NCI-H2171 (cell line): ENCODE results near the gene FBXL13.
"Not testable (repeated sequence)": the region's sequence is repeated elsewhere in the genome, so short reads cannot be mapped to it uniquely, and the experiment has no call there.

Source experiments
- DNase-seq: peaks from one replicate; lab custom pipeline; 2025; lab: John Stamatoyannopoulos, UW

Gene FBXL13

DNA sequence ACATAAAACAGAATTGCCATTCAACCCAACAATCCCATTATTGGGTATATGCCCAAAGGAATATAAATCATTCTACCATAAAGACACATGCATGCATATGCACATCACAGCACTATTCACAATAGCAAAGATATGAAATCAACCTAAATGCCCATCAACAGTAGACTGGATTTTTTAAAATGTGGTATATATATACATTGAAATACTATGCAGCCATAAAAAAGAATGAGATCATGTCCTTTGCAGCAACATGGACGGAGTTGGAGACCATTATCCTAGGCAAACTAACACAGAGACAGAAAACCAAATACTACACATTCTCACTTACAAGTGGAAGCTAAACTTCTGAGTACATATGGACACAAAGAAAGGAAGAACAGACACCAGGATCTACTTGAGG is 51.0 kb downstream of the FBXL13 start:
- DNase-seq: not testable (repeated sequence)

GRCh38 chr7:103021490-103021889 is 53.1 kb downstream of the FBXL13 start:
- DNase-seq: not testable (repeated sequence)

DNA sequence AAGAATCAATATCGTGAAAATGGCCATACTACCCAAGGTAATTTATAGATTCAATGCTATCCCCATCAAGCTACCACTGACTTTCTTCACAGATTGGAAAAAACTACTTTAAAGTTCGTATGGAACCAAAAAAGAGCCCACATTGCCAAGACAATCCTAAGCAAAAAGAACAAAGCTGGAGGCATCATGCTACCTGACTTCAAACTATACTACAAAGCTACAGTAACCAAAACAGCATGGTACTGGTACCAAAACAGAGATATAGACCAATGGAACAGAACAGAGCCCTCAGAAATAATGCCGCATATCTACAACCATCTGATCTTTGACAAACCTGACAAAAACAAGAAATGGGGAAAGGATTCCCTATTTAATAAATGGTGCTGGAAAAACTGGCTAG is 53.7 kb downstream of the FBXL13 start:
- not testable (repeated sequence) for DNase-seq

- DNase-seq: not testable (repeated sequence)
Measured at GRCh38 chr7:103018295-103018694, 56.3 kb downstream of the FBXL13 start.

- DNase-seq: no peak
Measured at GRCh38 chr7:103011650-103012049, 62.9 kb downstream of the FBXL13 start.

DNA sequence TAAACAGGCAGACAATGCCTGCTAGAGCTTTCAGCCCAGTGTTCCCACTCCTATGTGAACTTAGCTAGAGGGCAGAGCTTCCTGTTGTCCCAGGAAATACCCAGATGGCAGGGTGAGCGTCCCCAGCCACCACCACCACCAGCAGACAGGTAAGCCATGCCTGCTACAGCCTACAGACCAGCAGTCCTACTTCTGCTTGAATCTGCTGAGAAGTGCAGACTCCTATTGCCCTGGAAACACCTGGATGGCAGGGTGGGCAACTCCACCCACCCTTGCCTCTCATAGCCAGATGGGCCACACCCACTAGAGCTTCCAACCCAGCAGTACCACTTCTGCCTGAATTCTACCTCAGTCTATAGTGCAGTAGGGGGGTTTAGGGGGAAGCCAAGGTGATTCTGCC is 64.4 kb downstream of the FBXL13 start:
- DNase-seq: no peak

DNA sequence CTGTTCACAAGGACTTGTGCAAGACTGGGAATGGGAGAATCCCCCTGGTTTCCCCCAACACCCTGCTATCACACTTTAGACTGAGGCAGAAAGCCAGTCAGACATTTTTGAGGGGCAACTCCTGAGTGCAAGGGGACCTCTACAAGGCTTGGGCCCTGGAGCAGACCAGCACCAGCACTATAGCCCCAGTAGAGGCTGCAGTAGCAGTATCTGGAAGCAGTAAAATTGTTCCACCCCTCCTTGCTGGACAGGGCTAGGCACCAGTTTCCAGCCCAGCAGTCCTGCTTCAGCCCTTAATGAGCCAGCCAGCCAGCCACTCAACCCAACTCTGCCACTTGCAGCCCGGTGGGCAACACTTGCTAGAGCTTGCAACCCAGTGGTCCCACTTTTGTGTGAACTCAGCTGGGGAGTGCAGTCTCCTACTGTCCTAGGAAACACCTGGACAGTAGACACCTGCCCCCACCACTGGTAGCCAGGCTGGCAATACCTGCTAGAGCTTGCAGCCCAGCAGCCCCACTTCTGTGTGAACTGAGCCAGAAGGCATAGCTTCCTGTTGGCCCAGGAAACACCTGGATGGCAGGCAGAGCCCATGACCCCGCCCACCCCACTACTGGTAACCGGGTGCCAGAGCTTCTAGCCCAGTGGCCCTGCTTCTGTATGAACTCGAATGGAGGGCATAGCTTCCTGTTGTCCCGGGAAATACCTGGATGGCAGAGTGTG is 65.0 kb downstream of the FBXL13 start:
- no peak for DNase-seq

- no peak for DNase-seq
Measured at GRCh38 chr7:103003004-103003403, 71.6 kb downstream of the FBXL13 start.

DNA sequence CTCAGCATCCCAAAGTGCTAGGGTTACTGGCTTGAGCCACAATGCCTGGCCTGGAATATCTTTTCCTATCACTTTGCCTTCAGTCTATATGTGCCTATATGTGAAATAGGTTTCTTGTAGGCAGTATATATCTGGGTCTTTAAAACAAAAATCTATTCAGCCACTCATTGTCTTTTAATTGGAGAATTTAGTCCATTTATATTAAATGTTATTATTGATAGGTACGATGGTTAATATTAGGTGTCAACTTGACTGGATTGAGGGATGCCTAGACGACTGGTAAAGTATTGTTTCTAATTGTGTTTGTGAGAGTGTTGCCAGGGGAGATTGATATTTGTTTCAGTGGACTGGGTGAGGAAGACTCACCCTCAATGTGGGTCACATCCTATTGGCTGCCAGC is 73.4 kb downstream of the FBXL13 start:
- DNase-seq: no peak

DNA sequence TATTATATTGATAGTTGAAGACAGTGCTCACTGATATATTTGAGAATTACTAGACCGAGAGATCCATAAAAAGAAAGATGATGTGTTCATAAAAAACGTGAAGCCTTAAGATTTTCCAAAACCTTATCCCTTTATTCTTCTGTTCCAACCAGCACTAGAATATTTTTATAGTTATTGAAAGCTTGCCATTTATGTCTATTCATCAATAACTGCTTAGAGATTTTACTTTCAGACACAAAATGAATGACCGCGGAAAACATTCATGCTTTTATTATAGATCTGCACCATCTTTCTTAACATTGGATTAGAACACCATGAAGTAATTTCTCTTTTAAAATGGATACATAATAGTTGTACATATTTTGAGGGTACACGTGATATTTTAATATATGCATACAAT is 77.6 kb downstream of the FBXL13 start:
- DNase-seq: no peak

- DNase-seq: not testable (repeated sequence)
Measured at GRCh38 chr7:102995609-102996008, 79.0 kb downstream of the FBXL13 start.

GRCh38 chr7:102994567-102994966 is 80.0 kb downstream of the FBXL13 start:
- no peak for DNase-seq

DNA sequence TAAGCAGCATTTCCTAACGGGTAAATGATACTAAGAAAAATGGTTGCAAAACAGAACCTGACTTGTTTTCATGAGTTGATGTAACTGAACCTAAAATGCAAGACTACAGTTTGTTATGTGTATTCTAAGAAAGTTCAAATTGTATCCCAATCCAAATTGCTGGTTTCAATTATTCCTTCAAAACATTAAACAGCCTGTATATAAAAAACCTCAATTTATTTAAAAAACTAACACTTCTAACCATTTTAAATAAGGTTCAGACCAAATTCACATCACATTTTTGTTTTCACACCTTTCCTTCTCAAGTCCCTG is 80.9 kb downstream of the FBXL13 start:
- DNase-seq: no peak

GRCh38 chr7:102992938-102993717 is 81.5 kb downstream of the FBXL13 start:
- DNase-seq: no peak

DNA sequence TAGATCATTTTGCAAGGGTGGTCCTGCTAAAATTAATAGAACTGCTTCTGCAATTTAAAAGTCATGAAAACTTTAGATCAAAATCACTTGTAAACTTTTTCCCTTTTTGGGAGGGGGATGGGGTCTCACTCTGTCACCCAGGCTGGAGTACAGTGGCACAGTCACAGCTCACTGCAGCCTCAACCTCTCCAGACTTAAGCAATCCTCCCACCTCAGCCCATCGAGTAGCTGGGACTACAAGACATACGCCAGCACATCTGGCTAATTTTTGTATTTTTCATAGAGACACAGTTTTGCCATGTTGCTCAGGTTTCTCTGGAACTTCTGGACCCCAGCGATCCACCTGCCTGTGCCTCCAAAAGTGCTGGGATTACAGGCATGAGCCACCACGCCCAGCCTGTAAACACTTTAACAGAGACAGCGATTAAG is 82.1 kb downstream of the FBXL13 start:
- no peak for DNase-seq

GRCh38 chr7:102991540-102992214 is 82.9 kb downstream of the FBXL13 start:
- no peak for DNase-seq

- DNase-seq: no peak
Measured at GRCh38 chr7:102991077-102991539, 83.5 kb downstream of the FBXL13 start.

DNA sequence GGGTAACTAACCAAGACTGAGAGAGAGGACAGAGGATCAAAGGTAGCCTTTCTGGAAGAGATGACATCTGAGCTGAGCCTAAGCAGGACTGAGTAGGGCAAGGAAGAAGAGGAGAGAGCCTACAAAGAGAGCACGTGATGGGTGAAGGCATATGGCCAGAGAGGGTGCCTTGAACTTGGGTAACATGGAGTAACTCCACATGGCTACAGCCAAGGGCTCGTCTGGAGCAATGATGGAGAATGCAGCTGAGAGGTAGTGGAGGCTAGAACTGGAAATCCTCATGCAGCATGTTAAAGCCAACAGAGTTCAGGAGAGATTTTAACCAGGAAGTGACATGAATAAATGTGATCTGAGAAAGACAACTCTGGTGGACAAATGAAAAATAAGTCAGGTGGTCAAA is 84.0 kb downstream of the FBXL13 start:
- DNase-seq: no peak

GRCh38 chr7:102988631-102989560 is 85.7 kb downstream of the FBXL13 start:
- DNase-seq: no peak

DNA sequence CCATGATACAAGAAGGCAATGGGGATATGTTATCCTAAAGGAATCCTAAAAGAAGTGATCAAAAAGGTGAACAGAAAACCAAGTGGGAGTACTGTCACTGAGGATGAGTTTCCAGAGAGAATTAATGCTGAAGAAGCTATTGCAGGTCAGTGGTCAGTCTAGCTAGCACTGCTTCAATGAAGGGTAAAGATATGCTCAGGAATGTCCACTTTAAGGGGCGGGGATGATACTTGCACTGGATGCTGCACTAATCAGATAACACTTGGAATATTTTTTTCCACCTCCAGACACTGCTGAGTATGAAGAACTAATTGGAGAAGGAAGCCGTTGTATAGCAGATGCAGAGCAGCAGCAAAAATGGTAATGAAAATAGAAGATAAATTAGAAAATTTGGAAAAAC is 86.5 kb downstream of the FBXL13 start:
- no peak for DNase-seq

GRCh38 chr7:102985176-102985783 is 89.3 kb downstream of the FBXL13 start:
- no peak for DNase-seq
